PC-9 (cell line): Measurements from ENCODE around the gene SCT.

Source experiments
- CTCF ChIP-seq: fragments of 200-600 bp; sonication (generic); conservative IDR thresholded peaks from 2 replicates; pipeline ENCODE4 v1.6.1; 2017; ENCODE audit warnings: mixed run types, antibody characterized with exemption, mild to moderate bottlenecking, moderate library complexity
- EZH2 ChIP-seq: fragments of 200-600 bp; sonication (generic); IDR thresholded peaks from 2 replicates; pipeline ENCODE4 v1.8.0; 2017; ENCODE audit warnings: antibody characterized with exemption, low read depth

GRCh38 chr11:665062-665703 is 38.2 kb upstream of the SCT start:
- no peak for TF ChIP-seq EZH2
- TF ChIP-seq CTCF: no peak
